AG04450 (cell line): ENCODE data around the gene MUC5AC. TPM values are rescaled to one million over a fixed set of nuclear protein-coding genes. Genes with fewer than 3 reads are reported as not detected.

Source experiments
- CTCF ChIA-PET: fragments of 300-600, 350-600 bp; formaldehyde crosslinking; extraction: SDS; loops from one replicate; lab custom pipeline; 2022; ENCODE audit warnings: antibody characterized with exemption, inconsistent platforms; lab: Charles Lee
- POLR2A ChIA-PET: fragments of 350-600 bp; formaldehyde crosslinking; extraction: SDS; loops from one replicate; lab custom pipeline; 2021; ENCODE audit warnings: antibody characterized with exemption, inconsistent platforms; lab: Yijun Ruan, JAX
- DNase-seq: peaks from one replicate; pipeline ENCODE4 v3.0.0-alpha.2; 2011; ENCODE audit warnings: low read depth, low spot score
- H3K27ac ChIP-seq: one replicate; pipeline ENCODE4 v1.5.1; 2012; ENCODE audit warnings: low read depth, low read length, control low read depth
- H3K27me3 ChIP-seq: one replicate; pipeline ENCODE4 v1.6.0; 2012; ENCODE audit warnings: low read length; ENCODE audit not compliant: control insufficient read depth, insufficient read depth
- H3K4me3 ChIP-seq: 2 replicates; pipeline ENCODE4 v1.5.1; 2011; ENCODE audit warnings: mild to moderate bottlenecking, low read depth, low read length, control low read depth
- H3K9me3 ChIP-seq: 2 replicates; pipeline ENCODE4 v1.5.1; 2012; ENCODE audit warnings: low read length; ENCODE audit not compliant: control insufficient read depth, insufficient read depth
- polyA plus RNA-seq: library from polyadenylated mRNA; depleted of rRNA; stranded (reverse); fragments of >200 nt; gene quantifications from 2 replicates; pipeline ENCODE4 v1.2.3, GENCODE V29; 2011
- TF ChIP-seq, protein P1 (sequence below): IDR thresholded peaks from 2 replicates; pipeline ENCODE4 v1.5.1; 2011; ENCODE audit warnings: low read depth, low read length, control low read depth, inconsistent platforms

Gene MUC5AC
- polyA plus RNA-seq, 1 experiment, result 0.01 TPM

DNA sequence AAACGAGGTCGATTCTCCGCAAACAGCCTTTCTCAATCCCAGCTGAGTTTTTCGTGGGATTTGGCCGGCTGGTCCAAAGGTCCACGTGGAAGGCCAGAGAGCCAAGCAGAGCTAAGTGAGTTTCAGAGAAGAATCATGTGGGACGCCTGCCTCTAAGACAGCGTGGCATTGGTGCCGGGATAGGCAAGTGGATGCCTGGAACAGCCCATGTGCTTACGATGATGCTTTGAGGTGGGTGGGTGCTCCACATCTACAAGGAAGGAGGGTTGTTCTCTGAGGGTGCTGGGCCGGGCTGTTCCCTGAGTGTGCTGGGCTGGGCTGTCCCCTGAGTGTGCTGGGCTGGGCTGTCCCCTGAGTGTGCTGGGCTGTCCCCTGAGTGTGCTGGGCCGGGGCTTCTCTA lies 41.6 kb upstream of the MUC5AC start:
- peaks cover 11% of the 10 kb centered on the region for H3K27me3 ChIP-seq
- TF ChIP-seq, protein P1, sequence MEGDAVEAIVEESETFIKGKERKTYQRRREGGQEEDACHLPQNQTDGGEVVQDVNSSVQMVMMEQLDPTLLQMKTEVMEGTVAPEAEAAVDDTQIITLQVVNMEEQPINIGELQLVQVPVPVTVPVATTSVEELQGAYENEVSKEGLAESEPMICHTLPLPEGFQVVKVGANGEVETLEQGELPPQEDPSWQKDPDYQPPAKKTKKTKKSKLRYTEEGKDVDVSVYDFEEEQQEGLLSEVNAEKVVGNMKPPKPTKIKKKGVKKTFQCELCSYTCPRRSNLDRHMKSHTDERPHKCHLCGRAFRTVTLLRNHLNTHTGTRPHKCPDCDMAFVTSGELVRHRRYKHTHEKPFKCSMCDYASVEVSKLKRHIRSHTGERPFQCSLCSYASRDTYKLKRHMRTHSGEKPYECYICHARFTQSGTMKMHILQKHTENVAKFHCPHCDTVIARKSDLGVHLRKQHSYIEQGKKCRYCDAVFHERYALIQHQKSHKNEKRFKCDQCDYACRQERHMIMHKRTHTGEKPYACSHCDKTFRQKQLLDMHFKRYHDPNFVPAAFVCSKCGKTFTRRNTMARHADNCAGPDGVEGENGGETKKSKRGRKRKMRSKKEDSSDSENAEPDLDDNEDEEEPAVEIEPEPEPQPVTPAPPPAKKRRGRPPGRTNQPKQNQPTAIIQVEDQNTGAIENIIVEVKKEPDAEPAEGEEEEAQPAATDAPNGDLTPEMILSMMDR, result no peak
- no peak for DNase-seq
- peaks cover 14% of the 10 kb centered on the region; the same call in 1 of the 2 replicates for H3K9me3 ChIP-seq
- H3K27ac ChIP-seq, result no peak overlapping the region
- no peak overlapping the region for H3K4me3 ChIP-seq
- ChIA-PET CTCF (interaction anchor here (1.0 to 1.3 kb wide), 3 partner anchors 97 to 537 kb away, joined by 3 to 5 read pairs (median 4); no protein-coding TSS in a partner anchor), POLR2A (no interaction called here)

DNA sequence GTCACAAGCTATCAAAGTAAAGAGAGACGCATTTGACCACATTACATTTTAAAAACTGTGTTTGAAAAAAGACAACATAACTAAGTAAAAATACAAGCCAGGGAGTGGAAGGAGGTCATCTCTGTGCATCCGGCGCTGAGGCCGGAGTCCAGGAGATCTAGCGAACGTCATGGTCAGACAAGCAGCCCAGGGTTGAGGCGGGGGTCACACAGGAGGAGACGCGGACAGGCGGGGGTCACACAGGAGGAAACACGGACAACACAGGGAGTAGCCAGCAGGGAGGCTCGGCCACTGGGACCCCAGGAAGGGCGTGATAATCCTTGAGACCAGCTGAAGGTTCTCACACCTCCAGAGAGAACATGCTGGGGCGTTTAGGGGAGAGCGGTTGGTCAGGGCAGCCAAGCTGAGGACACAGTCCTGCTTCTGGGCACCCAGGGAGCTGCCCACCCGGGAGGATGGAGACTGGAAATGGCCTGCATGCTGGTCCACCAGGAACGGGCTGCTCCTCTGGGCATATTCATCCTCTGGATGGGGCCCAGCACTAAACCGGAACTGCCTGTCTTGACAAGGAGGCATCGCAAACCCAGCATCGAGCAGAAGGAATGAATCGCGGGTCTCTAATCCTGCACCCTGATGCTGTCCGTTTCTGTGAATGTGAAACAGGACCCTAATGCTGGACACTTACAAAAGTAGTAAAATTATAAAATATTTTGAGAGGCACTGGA lies 40.9 kb upstream of the MUC5AC start:
- TF ChIP-seq, protein P1, result no peak
- DNase-seq, result no peak
- ChIA-PET CTCF (interaction anchor here (0.6 to 1.3 kb wide), 4 partner anchors 97 to 536 kb away, joined by 3 to 5 read pairs (median 4); no protein-coding TSS in a partner anchor), POLR2A (no interaction called here)
- Histone ChIP-seq H3K27ac (no peak overlapping the region), H3K4me3 (no peak overlapping the region), H3K9me3 (peaks cover 13% of the 10 kb centered on the region; the same call in 1 of the 2 replicates), H3K27me3 (peaks cover 11% of the 10 kb centered on the region)

DNA sequence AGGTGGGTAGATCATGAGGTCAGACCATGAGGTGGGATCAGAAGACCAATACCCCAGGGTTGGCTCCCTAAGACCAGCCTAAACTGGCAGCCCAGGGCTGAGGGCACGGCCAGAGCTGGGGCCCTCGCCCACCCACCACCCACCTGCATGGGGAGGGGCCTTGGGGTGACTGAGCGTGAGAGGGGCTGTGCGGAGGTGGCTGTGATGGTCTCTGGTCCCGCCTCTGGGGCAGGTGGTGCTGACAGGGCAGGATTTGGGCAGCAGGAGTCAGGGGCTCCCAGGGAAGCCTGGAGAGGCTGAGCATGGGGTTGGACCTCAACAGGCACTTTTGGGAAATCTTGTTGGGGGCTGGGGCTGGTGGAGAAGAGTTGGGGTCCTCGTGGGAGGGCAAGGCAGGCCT lies 39.8 kb upstream of the MUC5AC start:
- CTCF ChIA-PET, result no interaction called here
- no peak for DNase-seq
- H3K27ac ChIP-seq, result no peak overlapping the region
- POLR2A ChIA-PET, result no interaction called here
- TF ChIP-seq, protein P1, result no peak
- H3K4me3 ChIP-seq, result no peak overlapping the region
- peaks cover 15% of the 10 kb centered on the region for H3K27me3 ChIP-seq
- peaks cover 14% of the 10 kb centered on the region; the same call in 1 of the 2 replicates for H3K9me3 ChIP-seq

DNA sequence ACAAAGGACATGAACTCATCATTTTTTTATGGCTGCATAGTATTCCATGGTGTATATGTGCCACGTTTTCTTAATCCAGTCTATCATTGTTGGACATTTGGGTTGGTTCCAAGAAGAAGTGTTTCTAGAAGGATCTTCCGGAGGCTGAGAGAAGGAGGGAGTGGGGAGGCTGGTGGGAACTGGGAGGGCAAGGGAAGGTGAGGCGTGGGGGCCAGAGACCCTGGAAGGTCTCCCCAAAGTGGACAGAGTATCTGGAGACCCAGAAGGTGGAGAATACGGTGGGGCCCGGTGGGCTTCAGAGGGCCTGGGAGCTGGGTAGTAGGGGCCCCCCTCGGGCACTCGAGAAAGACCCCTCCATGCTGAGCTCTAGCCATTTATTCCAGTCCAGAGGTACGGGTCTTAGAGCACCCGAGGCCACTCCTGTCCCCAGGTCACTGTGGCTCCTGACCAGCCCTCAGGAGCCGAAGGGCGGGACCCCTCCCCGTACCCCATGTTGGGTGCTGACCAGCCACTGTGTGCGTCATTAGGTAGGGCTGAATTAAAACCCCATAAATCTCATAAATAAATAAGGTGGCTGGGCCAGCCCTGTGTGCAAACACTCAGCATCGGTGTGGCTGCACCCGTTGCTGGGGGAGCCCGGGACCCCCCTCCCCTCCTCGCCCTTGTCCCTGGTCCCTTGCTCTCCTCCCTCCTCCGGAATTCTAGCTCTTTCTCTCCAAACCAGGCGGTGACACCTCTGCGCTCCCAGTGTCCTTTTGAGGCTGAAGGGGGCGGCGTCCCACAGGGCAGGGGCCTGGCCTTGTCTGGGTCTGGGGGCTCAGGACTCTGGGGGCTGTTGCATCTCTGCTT lies 38.8 kb upstream of the MUC5AC start:
- H3K27me3 ChIP-seq, result peaks cover 18% of the 10 kb centered on the region
- no peak overlapping the region for H3K27ac ChIP-seq
- TF ChIP-seq, protein P1, result no peak
- ChIA-PET POLR2A (no interaction called here), CTCF (no interaction called here)
- H3K9me3 ChIP-seq, result peaks cover 14% of the 10 kb centered on the region; the same call in 1 of the 2 replicates
- DNase-seq, result no peak
- H3K4me3 ChIP-seq, result no peak overlapping the region
